K562 (cell line): Measurements from ENCODE around the gene KANK2. TPM values are rescaled to one million over a fixed set of nuclear protein-coding genes. Genes with fewer than 3 reads are reported as not detected.

ENCODE experiments used
- CUX1 ChIP-seq: fragments of 200-800 bp; sonication (Bioruptor generic); IDR thresholded peaks from 2 replicates; pipeline ENCODE4 v1.6.1; 2016; ENCODE audit warnings: missing genetic modification characterization, missing compliant biosample characterization
- ETV1 ChIP-seq: fragments of 450-650 bp; conservative IDR thresholded peaks from 2 replicates; pipeline ENCODE4 v1.6.1; 2016; ENCODE audit warnings: missing genetic modification characterization, control low read depth, low read depth, missing compliant biosample characterization
- EWSR1 ChIP-seq: fragments of 450-650 bp; IDR thresholded peaks from 2 replicates; pipeline ENCODE4 v1.6.1; 2018; ENCODE audit warnings: borderline replicate concordance, mild to moderate bottlenecking, low read depth, moderate library complexity; ENCODE audit not compliant: partially characterized antibody
- HDAC2 ChIP-seq: fragments of 450-650 bp; IDR thresholded peaks from 2 replicates; pipeline ENCODE4 v1.6.1; 2016; ENCODE audit warnings: mild to moderate bottlenecking
- JUN ChIP-seq, 2 experiments: sonication (generic) in 1 of 2; formaldehyde crosslinking in 1 of 2; IDR thresholded peaks; 2 replicates each; pipeline versions ENCODE4 v1.6.1 to v1.8.0; 2012 to 2022; ENCODE audit warnings: borderline replicate concordance in 2 of 2, mild to moderate bottlenecking in 2 of 2, improper control_type of control experiment in 1 of 2, low read depth in 1 of 2, low read length in 1 of 2, missing genetic modification reagents in 1 of 2
- KHSRP ChIP-seq: fragments of 450-650 bp; IDR thresholded peaks from 2 replicates; pipeline ENCODE4 v1.6.1; 2017
- MCM3 ChIP-seq: fragments of 450-650 bp; IDR thresholded peaks from 2 replicates; pipeline ENCODE4 v1.6.1; 2016
- MCM5 ChIP-seq: fragments of 450-650 bp; IDR thresholded peaks from 2 replicates; pipeline ENCODE4 v1.6.1; 2016; ENCODE audit warnings: low read depth
- NFYB ChIP-seq: IDR thresholded peaks from 2 replicates; pipeline ENCODE4 v1.6.1; 2011; ENCODE audit warnings: mild to moderate bottlenecking, moderate library complexity; ENCODE audit not compliant: insufficient read length; ENCODE audit errors: extremely low read depth
- PBX2 ChIP-seq, 2 experiments: IDR thresholded peaks in 1 of 2; conservative IDR thresholded peaks in 1 of 2; 2 replicates each; pipeline ENCODE4 v1.6.1; 2016; ENCODE audit warnings: low read depth in 2 of 2, mild to moderate bottlenecking in 1 of 2, missing compliant biosample characterization in 1 of 2, missing genetic modification characterization in 1 of 2, moderate library complexity in 1 of 2
- PCBP2 ChIP-seq: fragments of 200-400 bp; formaldehyde crosslinking; IDR thresholded peaks from 2 replicates; pipeline ENCODE4 v1.6.1; 2018; ENCODE audit warnings: low read length, low read depth, mild to moderate bottlenecking, moderate library complexity; ENCODE audit not compliant: poor library complexity, severe bottlenecking
- ZFP36 ChIP-seq: fragments of 150-350 bp; IDR thresholded peaks from 2 replicates; pipeline ENCODE4 v1.6.1; 2018; ENCODE audit warnings: low read length, low read depth; ENCODE audit not compliant: partially characterized antibody
- polyA plus RNA-seq, 8 experiments: library from polyadenylated mRNA; depleted of rRNA in 4 of 8; stranded (reverse) in 5 of 8; unstranded in 3 of 8; fragments of >200 nt; fragmentation: Nextera tagmentation in 2 of 8; fragmentation: Illumina TruSeq in 1 of 8; extraction: Ambion mirVana in 2 of 8; extraction: Trizol in 1 of 8; gene quantifications; 2 replicates each; pipeline versions ENCODE4 v1.2.1 to v1.2.3, GENCODE V29; 2011 to 2014; ENCODE audit warnings: inconsistent platforms in 1 of 8, missing spikeins in 1 of 8
- total RNA-seq, 7 experiments: library from RNA; depleted of rRNA in 6 of 7; stranded (reverse); fragments of >200 nt in 6 of 7; fragmentation: Illumina TruSeq in 2 of 7; extraction: Trizol in 2 of 7; gene quantifications; 2 replicates each; pipeline versions ENCODE4 v1.2.1 to v1.2.3, GENCODE V29; 2011 to 2021; ENCODE audit warnings: low replicate concordance in 1 of 7
- TF ChIP-seq, protein P1 (sequence below), 2 experiments: fragments of 450-650 bp; conservative IDR thresholded peaks; 2 replicates each; pipeline ENCODE4 v1.6.1; 2017; ENCODE audit warnings: mild to moderate bottlenecking in 2 of 2, moderate library complexity in 2 of 2
- TF ChIP-seq, protein P2 (sequence below): fragments of 450-650 bp; IDR thresholded peaks from 2 replicates; pipeline ENCODE4 v1.6.1; 2014; ENCODE audit warnings: low read depth, mild to moderate bottlenecking, moderate library complexity, borderline replicate concordance

The KANK2 gene
- total and polyA plus RNA-seq, 9 of the 15 experiments (the other 6 are each of a cell fraction or from before 2014, with no cell fraction given): 4.4 to 47.8 (median 21.3) TPM

GRCh38 chr19:11155373-11156120, 41.8 kb downstream of the KANK2 start, which contains the start of gene SPC24 (continued):
- TF ChIP-seq CUX1 (no peak), KHSRP (no peak), MCM5 (no peak), HDAC2 (no peak), NFYB (peak; percentile 85), ZFP36 (peak; percentile 17), JUN (IDR thresholded peaks at IDR 0.05; ENCODE audit: borderline replicate concordance, low read depth, low read length) (0 out of 2 replicates have a peak, but pooled peaks have one; percentile 33), JUN (CRISPR knock-in tag; IDR thresholded peaks at IDR 0.05; ENCODE audit: borderline replicate concordance) (no peak), ETV1 (tag) (no peak), MCM3 (no peak), PBX2 (CRISPR knock-in tag; IDR thresholded peaks at IDR 0.05; ENCODE audit: low read depth) (peak; percentile 96), PBX2 (tag; conservative IDR thresholded peaks at IDR 0.05; ENCODE audit: low read depth) (peak; percentile 99), PCBP2 (no peak), EWSR1 (no peak)
- TF ChIP-seq, protein P1, sequence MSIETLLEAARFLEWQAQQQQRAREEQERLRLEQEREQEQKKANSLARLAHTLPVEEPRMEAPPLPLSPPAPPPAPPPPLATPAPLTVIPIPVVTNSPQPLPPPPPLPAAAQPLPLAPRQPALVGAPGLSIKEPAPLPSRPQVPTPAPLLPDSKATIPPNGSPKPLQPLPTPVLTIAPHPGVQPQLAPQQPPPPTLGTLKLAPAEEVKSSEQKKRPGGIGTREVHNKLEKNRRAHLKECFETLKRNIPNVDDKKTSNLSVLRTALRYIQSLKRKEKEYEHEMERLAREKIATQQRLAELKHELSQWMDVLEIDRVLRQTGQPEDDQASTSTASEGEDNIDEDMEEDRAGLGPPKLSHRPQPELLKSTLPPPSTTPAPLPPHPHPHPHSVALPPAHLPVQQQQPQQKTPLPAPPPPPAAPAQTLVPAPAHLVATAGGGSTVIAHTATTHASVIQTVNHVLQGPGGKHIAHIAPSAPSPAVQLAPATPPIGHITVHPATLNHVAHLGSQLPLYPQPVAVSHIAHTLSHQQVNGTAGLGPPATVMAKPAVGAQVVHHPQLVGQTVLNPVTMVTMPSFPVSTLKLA (conservative IDR thresholded peaks at IDR 0.05): peak in 1 of 2 experiments; percentile 73; a peak in 2 of 4 replicates
- TF ChIP-seq, protein P2, sequence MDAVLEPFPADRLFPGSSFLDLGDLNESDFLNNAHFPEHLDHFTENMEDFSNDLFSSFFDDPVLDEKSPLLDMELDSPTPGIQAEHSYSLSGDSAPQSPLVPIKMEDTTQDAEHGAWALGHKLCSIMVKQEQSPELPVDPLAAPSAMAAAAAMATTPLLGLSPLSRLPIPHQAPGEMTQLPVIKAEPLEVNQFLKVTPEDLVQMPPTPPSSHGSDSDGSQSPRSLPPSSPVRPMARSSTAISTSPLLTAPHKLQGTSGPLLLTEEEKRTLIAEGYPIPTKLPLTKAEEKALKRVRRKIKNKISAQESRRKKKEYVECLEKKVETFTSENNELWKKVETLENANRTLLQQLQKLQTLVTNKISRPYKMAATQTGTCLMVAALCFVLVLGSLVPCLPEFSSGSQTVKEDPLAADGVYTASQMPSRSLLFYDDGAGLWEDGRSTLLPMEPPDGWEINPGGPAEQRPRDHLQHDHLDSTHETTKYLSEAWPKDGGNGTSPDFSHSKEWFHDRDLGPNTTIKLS: peak; percentile 67; the same call in 1 of the 2 replicates
